K562 (cell line): ENCODE data around the gene GMDS. TPM values are rescaled to one million over a fixed set of nuclear protein-coding genes. Genes with fewer than 3 reads are reported as not detected.
"Not testable (repeated sequence)": the region's sequence is repeated elsewhere in the genome, so short reads cannot be mapped to it uniquely, and the experiment has no call there.

ENCODE experiments used
- ATAC-seq: fragments of 200-7000 bp; cut with Tn5 transposase; 3 replicates; pipeline ENCODE4 v1.9.1; 2020; ENCODE audit warnings: moderate library complexity
- BruUV-seq: library from RNA; stranded (reverse); fragments of 400-500 nt; replicated peaks from 2 replicates; lab custom pipeline; 2021; lab: Mats Ljungman, UMichigan
- CTCF ChIA-PET: fragments of 300-600 bp; formaldehyde crosslinking; extraction: SDS; loops from one replicate; lab custom pipeline; 2021; ENCODE audit warnings: low intra/inter-chr PET ratio; lab: Yijun Ruan, JAX
- POLR2A ChIA-PET: fragments of 300-600, 350-650 bp; sonication (Branson Sonifier 250); formaldehyde crosslinking; extraction: SDS; loops from one replicate; lab custom pipeline; 2021; ENCODE audit warnings: antibody characterized with exemption, inconsistent platforms; lab: Yijun Ruan, JAX
- DNase-seq, 4 experiments: peaks; one replicate each; pipeline versions ENCODE4 v3.0.0 to v3.0.0-alpha.2; 2011 to 2018; ENCODE audit warnings: low spot score in 3 of 4, mixed read lengths in 3 of 4; ENCODE audit errors: extremely low read depth in 1 of 4
- FAIRE-seq: peaks from 2 replicates; lab custom pipeline; 2011; peaks lifted over from hg19 to GRCh38; lab: Jason Lieb, UNC
- H2AFZ ChIP-seq: 2 replicates; pipeline ENCODE4 v1.6.0; 2011; ENCODE audit warnings: low read depth, low read length, control low read depth, inconsistent platforms
- H3K27ac ChIP-seq: fragments of 200-600 bp; 3 replicates; pipeline ENCODE4 v1.8.0; 2011; ENCODE audit warnings: low read depth, mild to moderate bottlenecking, control low read depth, inconsistent platforms, low read length, moderate library complexity, mixed read lengths; ENCODE audit errors: extremely low read depth
- H3K27me3 ChIP-seq, 2 experiments: fragments of 300-600 bp in 1 of 2; 2 replicates in 1 of 2; 3 replicates in 1 of 2; pipeline versions ENCODE4 v1.6.0 to v1.8.0; 2011; ENCODE audit warnings: inconsistent platforms in 2 of 2, low read length in 2 of 2, mild to moderate bottlenecking in 1 of 2, mixed read lengths in 1 of 2, moderate library complexity in 1 of 2; ENCODE audit not compliant: control insufficient read depth in 2 of 2, insufficient read depth in 2 of 2
- H3K36me3 ChIP-seq: fragments of 300-600 bp; 3 replicates; pipeline ENCODE4 v1.8.0; 2011; ENCODE audit warnings: mild to moderate bottlenecking, low read length, inconsistent platforms; ENCODE audit not compliant: control insufficient read depth, insufficient read depth
- H3K4me1 ChIP-seq, 2 experiments: fragments of 200-600 bp in 1 of 2; replicated peaks in 1 of 2; 2 replicates in 1 of 2; 3 replicates in 1 of 2; pipeline versions ENCODE4 v1.5.1 to v1.8.0; 2011; ENCODE audit warnings: inconsistent platforms in 2 of 2, low read length in 2 of 2, mild to moderate bottlenecking in 1 of 2, mixed read lengths in 1 of 2, moderate library complexity in 1 of 2; ENCODE audit not compliant: control insufficient read depth in 2 of 2, insufficient read depth in 2 of 2
- H3K4me2 ChIP-seq: 2 replicates; pipeline ENCODE4 v1.6.1; 2011; ENCODE audit warnings: low read length, control low read depth, inconsistent platforms, mixed read lengths; ENCODE audit not compliant: insufficient read depth
- H3K4me3 ChIP-seq: fragments of 200-600 bp; sonication (generic), shearing (Covaris generic); 2 replicates; pipeline ENCODE4 v1.5.1; 2016; ENCODE audit warnings: control low read depth, inconsistent platforms
- H3K79me2 ChIP-seq: fragments of 200-600 bp; 3 replicates; pipeline ENCODE4 v1.8.0; 2011; ENCODE audit warnings: low read length, inconsistent platforms; ENCODE audit not compliant: control insufficient read depth, insufficient read depth
- H3K9ac ChIP-seq, 2 experiments: 2 replicates each; pipeline versions ENCODE4 v1.6.0 to v1.6.1; 2011; ENCODE audit warnings: low read depth in 2 of 2, low read length in 2 of 2, control low read depth in 1 of 2, inconsistent platforms in 1 of 2, mild to moderate bottlenecking in 1 of 2, mixed read lengths in 1 of 2; ENCODE audit not compliant: insufficient read depth in 1 of 2
- H3K9me1 ChIP-seq: one replicate; pipeline ENCODE4 v1.6.0; 2011; ENCODE audit warnings: inconsistent platforms, mild to moderate bottlenecking, low read length, moderate library complexity; ENCODE audit not compliant: control insufficient read depth, insufficient read depth
- H3K9me3 ChIP-seq: replicated peaks from 2 replicates; pipeline ENCODE4 v1.5.1; 2011; ENCODE audit warnings: low read depth, low read length, inconsistent platforms; ENCODE audit not compliant: control insufficient read depth, insufficient read depth
- H4K20me1 ChIP-seq: replicated peaks from 2 replicates; pipeline ENCODE4 v1.6.1; 2011; ENCODE audit warnings: low read length, inconsistent platforms, mixed read lengths; ENCODE audit not compliant: control insufficient read depth, insufficient read depth
- ZNF134 ChIP-seq: fragments of 250-450 bp; sonication (Bioruptor Pico); conservative IDR thresholded peaks from 2 replicates; pipeline ENCODE4 v1.4.0; 2020
- WGBS: fragments of 100-300 bp; shearing (Covaris generic); methylation state at CpG from one replicate; pipeline ENCODE4 v1.1.6; 2016; ENCODE audit warnings: low coverage, mixed read lengths; ENCODE audit not compliant: insufficient coverage; ENCODE audit errors: missing lambda C conversion rate; 5-methylcytosine and 5-hydroxymethylcytosine counted together
- in situ Hi-C: fragments of 300-500 bp; cut with MboI; formaldehyde crosslinking; loops from 4 replicates; pipeline ENCODE4 v1.15.0; 2018; ENCODE audit warnings: inconsistent platforms, mixed read lengths
- intact Hi-C: fragments of 100-400 bp; cut with micrococcal nuclease; formaldehyde crosslinking; loops from 2 replicates; pipeline ENCODE4 v1.14.2; 2022
- polyA plus RNA-seq, 8 experiments: library from polyadenylated mRNA; depleted of rRNA in 4 of 8; stranded (reverse) in 5 of 8; unstranded in 3 of 8; fragments of >200 nt; fragmentation: Nextera tagmentation in 2 of 8; fragmentation: Illumina TruSeq in 1 of 8; extraction: Ambion mirVana in 2 of 8; extraction: Trizol in 1 of 8; gene quantifications; 2 replicates each; pipeline versions ENCODE4 v1.2.1 to v1.2.3, GENCODE V29; 2011 to 2014; ENCODE audit warnings: inconsistent platforms in 1 of 8, missing spikeins in 1 of 8
- total RNA-seq, 7 experiments: library from RNA; depleted of rRNA in 6 of 7; stranded (reverse); fragments of >200 nt in 6 of 7; fragmentation: Illumina TruSeq in 2 of 7; extraction: Trizol in 2 of 7; gene quantifications; 2 replicates each; pipeline versions ENCODE4 v1.2.1 to v1.2.3, GENCODE V29; 2011 to 2021; ENCODE audit warnings: low replicate concordance in 1 of 7

The GMDS gene
- total and polyA plus RNA-seq, 9 of the 15 experiments (the other 6 are each of a cell fraction or from before 2014, with no cell fraction given), result 0.48 to 31.8 (median 13.4) TPM

- peak; percentile 65 for TF ChIP-seq ZNF134 (CRISPR knock-in tag)
- TF ChIP-seq, all 486 proteins: peak for 1; not testable (repeated sequence) for 485
Observed at GRCh38 chr6:1691828-1692227, 553.6 kb downstream of the GMDS start.

GRCh38 chr6:1690656-1691055 lies 554.7 kb downstream of the GMDS start:
- H3K36me3 ChIP-seq, H3K27ac ChIP-seq, H3K9me1 ChIP-seq, CTCF ChIA-PET, in situ Hi-C loops, H4K20me1 ChIP-seq, H3K4me1 ChIP-seq, H3K4me2 ChIP-seq, H2AFZ ChIP-seq, DNase-seq, intact Hi-C loops, BruUV-seq, H3K9me3 ChIP-seq, H3K9ac ChIP-seq, H3K79me2 ChIP-seq, FAIRE-seq, ATAC-seq, H3K4me3 ChIP-seq, POLR2A ChIA-PET: not testable (repeated sequence)
- WGBS, result 0% methylated on average over 2 of the region's 2 CpGs
- H3K27me3 ChIP-seq, result peaks cover 7 to 34% of the 10 kb centered on the region in 2 experiments

More at GRCh38 chr6:1691828-1692227, 553.6 kb downstream of the GMDS start:
- ATAC-seq, CTCF ChIA-PET, H3K79me2 ChIP-seq, in situ Hi-C loops, intact Hi-C loops, DNase-seq, H3K9ac ChIP-seq, H3K36me3 ChIP-seq, H3K9me1 ChIP-seq, H3K4me2 ChIP-seq, FAIRE-seq, H3K9me3 ChIP-seq, H3K27ac ChIP-seq, H3K4me1 ChIP-seq, H3K4me3 ChIP-seq, BruUV-seq, H2AFZ ChIP-seq, H4K20me1 ChIP-seq: not testable (repeated sequence)
- whole genome bisulfite sequencing, result 0% methylated on average over 2 of the region's 2 CpGs
- peaks cover 2 to 32% of the 10 kb centered on the region in 2 experiments; a peak in 3 of 5 replicates for H3K27me3 ChIP-seq
- POLR2A ChIA-PET, result interaction anchor here (0.6 kb wide), 1 partner anchor 855 kb away, joined by 3 read pairs; no protein-coding TSS in a partner anchor
